BJ (cell line): ENCODE measurements around the gene KRTCAP3. TPM values are rescaled to one million over a fixed set of nuclear protein-coding genes. Genes with fewer than 3 reads are reported as not detected.

Source experiments
- CTCF ChIA-PET: fragments of 350-600 bp; formaldehyde crosslinking; extraction: SDS; loops from one replicate; lab custom pipeline; 2021; ENCODE audit warnings: antibody characterized with exemption, inconsistent platforms; lab: Yijun Ruan, JAX
- POLR2A ChIA-PET: fragments of 300-600 bp; sonication (Branson Sonifier 250); formaldehyde crosslinking; extraction: SDS; loops from one replicate; lab custom pipeline; 2021; ENCODE audit warnings: antibody characterized with exemption; lab: Charles Lee
- DNase-seq: peaks from one replicate; pipeline ENCODE4 v3.0.0-alpha.2; 2011; ENCODE audit warnings: low read depth
- H3K27me3 ChIP-seq: 2 replicates; pipeline ENCODE4 v1.6.0; 2011; ENCODE audit warnings: low read length; ENCODE audit not compliant: control insufficient read depth, insufficient read depth
- H3K36me3 ChIP-seq: 2 replicates; pipeline ENCODE4 v1.5.1; 2011; ENCODE audit warnings: low read length; ENCODE audit not compliant: control insufficient read depth, insufficient read depth
- H3K4me3 ChIP-seq: 2 replicates; pipeline ENCODE4 v1.5.1; 2011; ENCODE audit warnings: low read depth, mild to moderate bottlenecking, control low read depth, low read length
- CTCF ChIP-seq: IDR thresholded peaks from 2 replicates; pipeline ENCODE4 v1.5.1; 2011; ENCODE audit warnings: low read depth, mild to moderate bottlenecking, control low read depth, inconsistent platforms, low read length, moderate library complexity; ENCODE audit not compliant: insufficient read depth
- polyA plus RNA-seq: library from polyadenylated mRNA; depleted of rRNA; stranded (reverse); fragments of >200 nt; gene quantifications from 2 replicates; pipeline ENCODE4 v1.2.3, GENCODE V29; 2011

Gene KRTCAP3
- polyA plus RNA-seq, 1 experiment = 0.47 TPM

DNA sequence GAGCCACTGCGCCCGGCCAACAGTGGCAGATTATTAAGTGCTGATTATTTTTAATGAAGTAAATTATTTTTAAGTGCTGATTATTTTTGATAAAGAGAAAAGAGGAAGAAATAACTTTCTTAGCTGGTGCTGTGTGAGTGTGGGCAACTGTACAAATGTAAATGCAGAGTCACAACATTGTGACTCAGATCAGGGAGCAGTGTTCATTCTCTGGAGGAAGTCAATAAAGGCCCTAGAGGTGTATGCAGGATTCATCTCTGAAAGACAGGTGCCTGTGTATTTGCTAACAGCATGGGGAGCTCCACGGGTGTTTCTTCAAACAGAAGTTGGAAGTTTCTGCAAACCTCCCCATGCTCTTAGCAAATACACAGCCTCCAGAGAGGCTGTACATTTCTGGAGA lies 6.2 kb downstream of the KRTCAP3 start:
- CTCF ChIA-PET = interaction anchor here (1.0 to 2.1 kb wide), 3 partner anchors 14 to 236 kb away, joined by 3 to 5 read pairs (median 4); no protein-coding TSS in a partner anchor

GRCh38 chr2:27451095-27451494 lies 8.9 kb downstream of the KRTCAP3 start:
- ChIA-PET CTCF (no interaction called here), POLR2A (no interaction called here)
- no peak overlapping the region for H3K4me3 ChIP-seq
- H3K27me3 ChIP-seq = no peaks in the 10 kb centered on the region
- DNase-seq = no peak
- peaks cover 16% of the 10 kb centered on the region for H3K36me3 ChIP-seq
- no peak for TF ChIP-seq CTCF

More for the DNA sequence above, 6.2 kb downstream of the KRTCAP3 start:
- no peak overlapping the region for H3K4me3 ChIP-seq
- no peak for DNase-seq
- H3K36me3 ChIP-seq = peaks cover 6% of the 10 kb centered on the region
- no peaks in the 10 kb centered on the region for H3K27me3 ChIP-seq
- POLR2A ChIA-PET = no interaction called here
- TF ChIP-seq CTCF = no peak

DNA sequence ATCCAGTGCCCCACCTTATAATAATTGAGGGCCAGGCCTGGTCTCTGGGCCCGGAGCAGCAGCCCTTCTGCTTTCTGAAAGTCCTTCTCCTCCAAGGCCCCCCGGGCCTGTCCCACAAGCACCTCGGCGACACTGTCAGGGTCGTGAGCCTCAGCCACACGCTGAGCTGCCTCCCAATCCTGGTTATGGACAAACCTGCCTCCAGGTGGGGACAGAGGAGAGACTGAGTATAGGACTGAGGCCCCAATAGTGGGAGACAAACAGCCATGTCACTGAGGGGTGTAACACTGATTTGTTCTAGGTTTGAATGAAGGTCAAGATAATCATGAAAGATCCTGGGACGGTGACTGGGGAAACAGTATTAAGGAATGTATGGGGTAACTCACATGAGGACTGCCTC lies 11.8 kb downstream of the KRTCAP3 start:
- ChIA-PET POLR2A (no interaction called here), CTCF (no interaction called here)
- no peak overlapping the region for H3K4me3 ChIP-seq
- no peaks in the 10 kb centered on the region for H3K27me3 ChIP-seq
- H3K36me3 ChIP-seq = peaks cover 25% of the 10 kb centered on the region
- no peak for DNase-seq
- no peak for TF ChIP-seq CTCF

DNA sequence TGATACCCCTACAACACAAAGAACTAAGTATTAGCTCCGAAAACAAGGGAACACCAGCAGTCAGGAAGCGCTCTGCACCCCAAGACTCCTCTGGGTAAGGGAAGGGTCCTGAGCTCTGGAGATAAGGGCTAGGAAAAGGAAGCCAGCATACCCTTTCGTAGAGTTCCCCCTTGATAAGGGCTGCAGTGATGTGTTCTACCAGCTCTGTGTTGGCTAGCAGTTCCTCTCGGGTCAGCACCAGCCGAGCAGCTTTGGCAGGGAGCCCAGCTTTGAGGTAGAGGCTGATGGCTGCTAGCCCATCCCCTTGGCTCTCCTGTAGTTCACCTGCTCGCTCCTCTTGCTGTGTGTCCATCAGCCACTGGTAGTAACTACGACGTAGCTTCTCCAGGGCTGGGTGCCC lies 18.9 kb downstream of the KRTCAP3 start:
- no peak overlapping the region for H3K4me3 ChIP-seq
- no peak for TF ChIP-seq CTCF
- ChIA-PET CTCF (no interaction called here), POLR2A (no interaction called here)
- no peak for DNase-seq
- no peaks in the 10 kb centered on the region for H3K27me3 ChIP-seq
- peaks cover 14% of the 10 kb centered on the region for H3K36me3 ChIP-seq

DNA sequence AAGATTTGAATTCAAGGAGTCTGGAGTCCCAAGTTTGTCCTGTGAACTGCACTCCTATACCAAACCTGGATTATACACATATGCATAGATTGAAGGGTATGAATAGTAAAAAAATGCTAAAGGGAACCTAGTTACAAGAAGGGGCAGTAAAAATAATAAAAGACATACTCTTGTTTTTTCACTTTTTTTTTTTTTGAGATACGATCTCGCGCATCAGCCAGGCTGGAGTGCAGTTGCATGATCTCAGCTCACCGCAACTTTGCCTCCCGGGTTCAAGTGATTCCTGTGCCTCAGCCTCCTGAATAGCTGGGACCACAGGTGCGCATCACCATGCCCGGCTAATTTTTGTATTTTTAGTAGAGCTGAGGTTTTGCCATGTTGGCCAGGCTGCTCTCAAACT lies 22.3 kb downstream of the KRTCAP3 start:
- H3K27me3 ChIP-seq = no peaks in the 10 kb centered on the region
- no peak for TF ChIP-seq CTCF
- POLR2A ChIA-PET = no interaction called here
- no peak overlapping the region for H3K4me3 ChIP-seq
- CTCF ChIA-PET = no interaction called here
- peaks cover 2% of the 10 kb centered on the region for H3K36me3 ChIP-seq
- DNase-seq = no peak
